ENCODE measurements around the gene DHTKD1.
"Not testable (repeated sequence)": the region's sequence is repeated elsewhere in the genome, so short reads cannot be mapped to it uniquely, and the experiment has no call there.

DHTKD1 gene

GRCh38 chr10:12062754-12063482, 5.8 kb upstream of the DHTKD1 start:
- DNase-seq (ENCODE audit: low read depth): no peak

- DNase-seq (ENCODE audit: low read depth): no peak
Observed at GRCh38 chr10:12063483-12063818, 5.3 kb upstream of the DHTKD1 start.

GRCh38 chr10:12067336-12067735, 1.4 kb upstream of the DHTKD1 start:
- peak; percentile 56 for DNase-seq (ENCODE audit: low read depth)

- not testable (repeated sequence) for DNase-seq (ENCODE audit: low read depth)
Observed at GRCh38 chr10:12071441-12071840, 2.7 kb downstream of the DHTKD1 start.

GRCh38 chr10:12073526-12073925, 4.8 kb downstream of the DHTKD1 start:
- no peak for DNase-seq (ENCODE audit: low read depth)

GRCh38 chr10:12077580-12078180, 8.9 kb downstream of the DHTKD1 start:
- DNase-seq (ENCODE audit: low read depth): no peak

- DNase-seq (ENCODE audit: low read depth): no peak
Observed at GRCh38 chr10:12081470-12081869, 12.7 kb downstream of the DHTKD1 start.

GRCh38 chr10:12081879-12082557, 13.3 kb downstream of the DHTKD1 start:
- no peak for DNase-seq (ENCODE audit: low read depth)

GRCh38 chr10:12088919-12089318, 20.2 kb downstream of the DHTKD1 start:
- DNase-seq (ENCODE audit: low read depth): no peak

- no peak for DNase-seq (ENCODE audit: low read depth)
Observed at GRCh38 chr10:12091421-12091820, 22.7 kb downstream of the DHTKD1 start.

GRCh38 chr10:12097361-12097760, 28.6 kb downstream of the DHTKD1 start:
- DNase-seq (ENCODE audit: low read depth): not testable (repeated sequence)

- DNase-seq (ENCODE audit: low read depth): no peak
Observed at GRCh38 chr10:12097791-12098190, 29.0 kb downstream of the DHTKD1 start.

GRCh38 chr10:12098966-12099365, 30.2 kb downstream of the DHTKD1 start:
- no peak for DNase-seq (ENCODE audit: low read depth)

GRCh38 chr10:12103802-12104201, 35.0 kb downstream of the DHTKD1 start:
- no peak for DNase-seq (ENCODE audit: low read depth)

- no peak for DNase-seq (ENCODE audit: low read depth)
Observed at GRCh38 chr10:12107781-12108180, 39.0 kb downstream of the DHTKD1 start.

- no peak for DNase-seq (ENCODE audit: low read depth)
Observed at GRCh38 chr10:12109286-12109685, 40.5 kb downstream of the DHTKD1 start.

- no peak for DNase-seq (ENCODE audit: low read depth)
Observed at GRCh38 chr10:12111528-12111927, 42.8 kb downstream of the DHTKD1 start.

GRCh38 chr10:12113627-12114026, 44.9 kb downstream of the DHTKD1 start:
- DNase-seq (ENCODE audit: low read depth): no peak

GRCh38 chr10:12121673-12122072, 52.9 kb downstream of the DHTKD1 start:
- DNase-seq (ENCODE audit: low read depth): no peak

- no peak for DNase-seq (ENCODE audit: low read depth)
Observed at GRCh38 chr10:12129222-12130111, 60.7 kb downstream of the DHTKD1 start, which contains the start of gene SEC61A2. TSS of gene SEC61A2 (plus strand) at chr10:12129677. CDS start at chr10:12129788, 111 bp downstream.

- DNase-seq (ENCODE audit: low read depth): peak; percentile 28
Observed at GRCh38 chr10:12130237-12130872, 61.6 kb downstream of the DHTKD1 start.

- no peak for DNase-seq (ENCODE audit: low read depth)
Observed at GRCh38 chr10:12135631-12136030, 66.9 kb downstream of the DHTKD1 start.
